Stimulated activated naive CD8-positive, alpha-beta T cell treated with anti-CD3 and anti-CD28 coated beads, Interleukin-15, Interleukin-2, amounts not matched to agents 100 ng/mL and 50 ng/mL, for 24 hours (primary cell): ENCODE data around the gene SCARF2.

Experiments used
- H3K27ac Mint-ChIP-seq: one replicate; pipeline ENCODE4 v1.8.0; 2021; ENCODE audit warnings: mild to moderate bottlenecking, mixed read lengths
- H3K27me3 Mint-ChIP-seq: one replicate; pipeline ENCODE4 v1.8.0; 2021; ENCODE audit warnings: mixed read lengths
- H3K36me3 Mint-ChIP-seq: one replicate; pipeline ENCODE4 v1.8.0; 2021; ENCODE audit warnings: low read depth, mixed read lengths
- H3K4me1 Mint-ChIP-seq: one replicate; pipeline ENCODE4 v1.8.0; 2021; ENCODE audit warnings: low read depth, mixed read lengths
- H3K4me3 Mint-ChIP-seq: one replicate; pipeline ENCODE4 v1.8.0; 2021; ENCODE audit warnings: mild to moderate bottlenecking, mixed read lengths
- H3K9me3 Mint-ChIP-seq: one replicate; pipeline ENCODE4 v1.8.0; 2021; ENCODE audit warnings: mixed read lengths

The SCARF2 gene

DNA sequence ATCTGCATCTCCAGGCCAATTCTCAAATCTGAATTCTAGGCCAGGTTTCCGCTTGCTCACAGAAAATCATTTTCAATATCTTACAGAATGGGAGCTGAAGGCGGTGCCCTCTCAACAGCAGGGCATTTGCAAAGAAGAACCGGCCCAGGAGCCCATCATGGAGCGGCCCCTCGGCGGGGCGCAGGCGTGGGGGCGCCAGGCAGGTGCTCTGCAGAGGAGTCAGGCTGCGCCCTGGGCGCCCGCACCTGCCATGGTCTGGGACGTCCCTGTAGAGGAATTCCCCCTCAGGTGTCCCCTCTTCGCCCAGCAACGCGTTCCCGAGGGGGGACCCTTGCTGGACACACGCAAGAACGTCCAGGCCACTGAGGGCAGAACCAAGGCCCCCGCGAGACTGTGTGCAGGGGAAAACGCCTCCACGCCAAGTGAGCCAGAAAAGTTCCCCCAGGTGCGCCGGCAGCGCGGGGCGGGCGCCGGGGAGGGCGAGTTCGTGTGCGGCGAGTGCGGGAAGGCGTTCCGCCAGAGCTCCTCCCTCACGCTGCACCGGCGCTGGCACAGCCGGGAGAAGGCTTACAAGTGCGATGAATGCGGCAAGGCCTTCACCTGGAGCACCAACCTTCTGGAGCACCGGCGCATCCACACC, 32.2 kb downstream of the SCARF2 start:
- Mint-ChIP-seq H3K36me3 (peaks cover 30% of the 10 kb centered on the region), H3K27ac (no peak overlapping the region), H3K9me3 (no peaks in the 10 kb centered on the region), H3K4me3 (no peak overlapping the region), H3K4me1 (peaks cover 3% of the 10 kb centered on the region), H3K27me3 (no peaks in the 10 kb centered on the region)

GRCh38 chr22:20404881-20405280, 32.7 kb downstream of the SCARF2 start:
- no peak overlapping the region for H3K4me3 Mint-ChIP-seq
- H3K27me3 Mint-ChIP-seq: no peaks in the 10 kb centered on the region
- no peak overlapping the region for H3K27ac Mint-ChIP-seq
- H3K36me3 Mint-ChIP-seq: peaks cover 30% of the 10 kb centered on the region
- H3K9me3 Mint-ChIP-seq: no peaks in the 10 kb centered on the region
- peaks cover 3% of the 10 kb centered on the region for H3K4me1 Mint-ChIP-seq

DNA sequence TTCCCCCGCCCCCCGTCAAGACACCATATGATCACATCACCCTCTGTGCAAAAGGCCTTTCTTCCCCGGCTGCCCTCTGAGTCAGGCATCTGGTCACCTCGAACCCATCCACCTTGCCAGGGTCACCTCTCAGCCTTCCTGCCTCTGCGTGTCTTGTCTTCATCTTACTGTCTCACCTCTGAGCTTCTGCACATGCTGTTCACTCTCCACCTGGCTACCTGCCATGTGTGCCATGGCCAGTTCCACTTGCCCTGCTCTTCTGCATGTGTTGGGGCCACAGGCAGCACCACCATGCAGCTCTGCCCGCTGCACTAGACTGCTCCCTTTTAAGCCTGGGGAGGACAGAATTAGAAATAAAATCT, 33.9 kb downstream of the SCARF2 start:
- Mint-ChIP-seq H3K36me3 (peaks cover 33% of the 10 kb centered on the region), H3K9me3 (no peaks in the 10 kb centered on the region), H3K4me1 (peaks cover 3% of the 10 kb centered on the region), H3K27ac (no peak overlapping the region), H3K27me3 (no peaks in the 10 kb centered on the region), H3K4me3 (no peak overlapping the region)

DNA sequence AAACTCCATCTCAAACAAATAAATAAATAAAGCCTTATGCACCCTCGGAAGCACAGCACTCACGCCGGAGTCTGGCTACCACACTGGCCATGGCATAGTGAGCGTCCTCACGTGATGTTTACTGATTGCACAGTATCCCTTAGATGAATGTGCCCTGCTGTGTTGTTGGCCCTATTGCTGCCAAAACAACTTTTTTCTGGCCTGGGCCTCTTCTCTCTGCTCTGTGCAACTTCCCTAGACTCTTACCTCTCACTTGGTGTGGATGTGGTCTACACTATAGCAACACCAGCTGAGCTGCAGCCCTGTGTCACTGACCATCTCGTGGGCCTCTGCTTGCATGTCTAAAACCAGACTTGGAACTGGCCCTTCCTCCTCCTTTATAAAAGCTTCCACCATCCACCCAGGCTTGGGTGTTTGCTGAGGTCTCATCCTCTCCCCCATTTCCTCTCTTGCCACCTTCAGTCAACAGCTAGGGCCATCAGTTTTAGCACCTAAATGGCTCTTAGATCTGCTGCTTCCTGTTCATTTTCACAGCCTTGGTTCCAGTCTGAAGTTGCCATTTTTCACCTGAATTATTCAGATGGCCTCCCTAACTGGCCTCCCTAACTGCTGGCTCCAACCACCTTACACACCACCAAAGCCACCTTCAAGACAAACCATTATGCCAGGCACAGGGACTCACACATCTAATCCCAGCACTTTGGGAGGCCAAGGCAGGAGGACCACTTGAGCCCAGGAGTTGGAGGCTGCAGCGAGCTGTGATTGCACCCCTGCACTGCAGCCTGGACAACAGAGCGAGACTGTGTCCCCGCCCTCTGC, 34.5 kb downstream of the SCARF2 start:
- Mint-ChIP-seq H3K36me3 (peaks cover 33% of the 10 kb centered on the region), H3K4me1 (peaks cover 3% of the 10 kb centered on the region), H3K27me3 (no peaks in the 10 kb centered on the region), H3K9me3 (no peaks in the 10 kb centered on the region), H3K4me3 (no peak overlapping the region), H3K27ac (no peak overlapping the region)

GRCh38 chr22:20401376-20402014, 36.1 kb downstream of the SCARF2 start:
- Mint-ChIP-seq H3K27me3 (no peaks in the 10 kb centered on the region), H3K9me3 (no peaks in the 10 kb centered on the region), H3K27ac (no peak overlapping the region), H3K4me1 (peaks cover 6% of the 10 kb centered on the region), H3K4me3 (no peak overlapping the region), H3K36me3 (peaks cover 30% of the 10 kb centered on the region)

GRCh38 chr22:20400606-20401375, 36.8 kb downstream of the SCARF2 start:
- Mint-ChIP-seq H3K27me3 (no peaks in the 10 kb centered on the region), H3K4me1 (peaks cover 13% of the 10 kb centered on the region), H3K36me3 (peaks cover 25% of the 10 kb centered on the region), H3K9me3 (no peaks in the 10 kb centered on the region), H3K27ac (no peak overlapping the region), H3K4me3 (no peak overlapping the region)

DNA sequence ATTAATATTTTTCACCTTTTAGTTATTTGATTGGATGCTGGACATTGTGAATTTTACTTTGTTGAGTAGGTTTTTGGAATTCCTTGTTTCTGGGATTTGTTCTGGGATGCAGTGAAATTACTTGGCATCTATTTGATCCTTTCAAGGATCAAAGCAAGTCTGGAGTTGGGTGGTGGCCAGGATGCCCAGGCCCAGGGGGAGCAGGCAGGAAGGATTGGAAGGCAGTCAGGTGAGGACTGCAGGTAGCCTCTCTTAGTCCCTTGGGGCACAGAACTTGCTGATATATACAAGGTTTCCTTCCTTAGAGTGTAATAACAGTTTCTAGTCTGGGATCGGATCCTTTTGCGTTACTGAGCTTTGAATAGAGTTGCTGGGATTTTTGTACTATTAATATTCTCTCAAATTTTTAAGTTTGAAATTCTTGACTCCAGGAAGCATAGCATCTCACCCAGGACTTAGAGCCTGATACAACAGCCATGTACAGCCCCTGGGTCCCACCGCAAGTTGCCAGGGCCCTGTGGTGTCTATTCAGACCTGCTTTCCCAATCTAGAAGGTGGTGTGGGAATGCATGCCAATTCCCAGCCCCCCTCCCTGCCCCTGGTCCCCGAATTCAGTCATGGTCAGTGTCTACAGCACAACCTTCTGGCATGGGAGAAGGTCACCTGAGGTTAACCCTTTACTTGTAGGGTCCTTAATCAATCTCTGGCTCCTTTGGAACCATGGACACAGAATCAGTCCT, 37.6 kb downstream of the SCARF2 start:
- Mint-ChIP-seq H3K27me3 (no peaks in the 10 kb centered on the region), H3K9me3 (no peaks in the 10 kb centered on the region), H3K4me3 (no peak overlapping the region), H3K27ac (no peak overlapping the region), H3K36me3 (peaks cover 23% of the 10 kb centered on the region), H3K4me1 (peaks cover 20% of the 10 kb centered on the region)

DNA sequence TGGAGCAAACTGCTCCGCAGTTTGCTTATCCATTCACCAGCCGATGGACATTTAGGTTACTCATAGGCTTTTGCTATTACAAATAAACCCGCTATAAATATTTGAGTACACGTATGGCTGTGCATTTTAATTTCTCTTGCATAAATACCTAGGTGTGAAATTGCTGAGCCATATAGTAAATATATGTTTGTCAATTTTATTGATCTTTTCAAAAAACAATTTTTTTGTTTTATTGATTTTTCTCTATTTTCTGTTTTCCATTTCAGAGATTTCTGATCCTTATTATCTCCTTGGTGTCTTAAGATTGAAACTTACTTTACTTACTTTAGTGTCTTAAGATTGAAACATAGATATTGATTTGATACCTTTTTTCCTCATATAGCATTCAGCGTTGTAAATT, 39.2 kb downstream of the SCARF2 start:
- Mint-ChIP-seq H3K4me1 (peaks cover 29% of the 10 kb centered on the region), H3K27ac (no peak overlapping the region), H3K27me3 (no peaks in the 10 kb centered on the region), H3K9me3 (no peaks in the 10 kb centered on the region), H3K4me3 (no peak overlapping the region), H3K36me3 (peaks cover 13% of the 10 kb centered on the region)

GRCh38 chr22:20397498-20397897, 40.1 kb downstream of the SCARF2 start:
- no peaks in the 10 kb centered on the region for H3K9me3 Mint-ChIP-seq
- H3K27ac Mint-ChIP-seq: no peak overlapping the region
- H3K4me3 Mint-ChIP-seq: no peak overlapping the region
- H3K4me1 Mint-ChIP-seq: peaks cover 29% of the 10 kb centered on the region
- no peaks in the 10 kb centered on the region for H3K27me3 Mint-ChIP-seq
- H3K36me3 Mint-ChIP-seq: peaks cover 8% of the 10 kb centered on the region

DNA sequence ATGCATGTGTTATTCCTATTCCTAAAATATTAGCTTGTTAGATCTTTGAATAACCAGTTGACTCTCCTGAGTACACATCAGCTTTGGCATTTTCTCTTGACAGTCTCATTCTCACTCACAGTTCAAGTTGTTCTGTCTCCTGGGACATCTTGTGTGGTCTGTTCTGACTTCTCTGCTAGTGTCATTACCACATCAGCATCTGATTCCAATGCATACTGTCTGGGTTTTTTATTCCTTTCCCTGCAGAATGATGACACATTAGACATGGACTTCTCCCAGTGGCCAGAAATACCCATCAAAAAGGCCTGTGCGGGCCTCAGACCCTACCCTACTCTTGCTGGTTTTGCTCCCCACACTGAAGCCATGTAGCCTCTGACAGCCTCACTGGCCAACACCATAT, 41.0 kb downstream of the SCARF2 start:
- Mint-ChIP-seq H3K4me1 (peaks cover 29% of the 10 kb centered on the region), H3K4me3 (no peak overlapping the region), H3K36me3 (peaks cover 8% of the 10 kb centered on the region), H3K9me3 (no peaks in the 10 kb centered on the region), H3K27me3 (no peaks in the 10 kb centered on the region), H3K27ac (no peak overlapping the region)

DNA sequence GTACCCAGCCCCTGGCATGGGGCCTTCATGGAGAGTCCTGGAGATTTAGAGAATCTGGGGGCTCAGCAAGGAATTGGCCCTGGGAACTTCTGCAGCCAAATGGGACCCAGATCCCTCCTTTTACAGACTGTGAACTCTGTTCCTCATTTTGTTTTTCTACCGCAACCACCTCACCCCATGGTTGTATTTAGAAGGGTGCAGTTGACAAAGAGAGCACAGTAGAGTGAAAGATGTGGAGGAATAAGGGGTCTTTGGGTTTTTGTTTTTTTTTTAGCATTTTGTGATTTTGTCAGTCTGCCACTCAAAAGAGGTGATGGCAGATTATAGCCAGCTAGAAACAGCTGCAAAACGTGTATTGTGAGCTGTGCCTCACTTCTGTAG, 41.7 kb downstream of the SCARF2 start:
- Mint-ChIP-seq H3K4me3 (peak overlapping the region; percentile 88), H3K27me3 (no peaks in the 10 kb centered on the region), H3K9me3 (no peaks in the 10 kb centered on the region), H3K36me3 (peaks cover 8% of the 10 kb centered on the region), H3K4me1 (peaks cover 29% of the 10 kb centered on the region), H3K27ac (no peak overlapping the region)

GRCh38 chr22:20395181-20395906, 42.3 kb downstream of the SCARF2 start:
- Mint-ChIP-seq H3K27me3 (no peaks in the 10 kb centered on the region), H3K4me3 (peak overlapping the region; percentile 88), H3K27ac (peak overlapping the region; percentile 73), H3K9me3 (no peaks in the 10 kb centered on the region), H3K36me3 (peaks cover 8% of the 10 kb centered on the region), H3K4me1 (peaks cover 29% of the 10 kb centered on the region)

GRCh38 chr22:20393705-20394476, 43.7 kb downstream of the SCARF2 start, which contains the start of gene ZNF74:
Gene ZNF74, plus strand, starts transcription at chr22:20394151. Its CDS starts 478 bp downstream, at chr22:20394629.
- no peaks in the 10 kb centered on the region for H3K27me3 Mint-ChIP-seq
- H3K36me3 Mint-ChIP-seq: peaks cover 4% of the 10 kb centered on the region
- peak within 1 kb of the TSS; percentile 94 for H3K27ac Mint-ChIP-seq
- peak within 1 kb of the TSS; percentile 88 for H3K4me3 Mint-ChIP-seq
- H3K9me3 Mint-ChIP-seq: no peaks in the 10 kb centered on the region
- H3K4me1 Mint-ChIP-seq: peaks cover 29% of the 10 kb centered on the region
